Stimulated activated naive CD8-positive, alpha-beta T cell treated with anti-CD3 and anti-CD28 coated beads, Interleukin-15, Interleukin-2, amounts not matched to agents 100 ng/mL and 50 ng/mL, for 24 hours (primary cell): Measurements from ENCODE around the gene TMEM131L.
"Not testable (repeated sequence)": the region's sequence is repeated elsewhere in the genome, so short reads cannot be mapped to it uniquely, and the experiment has no call there.

Experiments used
- H3K27ac Mint-ChIP-seq: one replicate; pipeline ENCODE4 v1.8.0; 2021; ENCODE audit warnings: mild to moderate bottlenecking, mixed read lengths
- H3K27me3 Mint-ChIP-seq: one replicate; pipeline ENCODE4 v1.8.0; 2021; ENCODE audit warnings: mixed read lengths
- H3K36me3 Mint-ChIP-seq: one replicate; pipeline ENCODE4 v1.8.0; 2021; ENCODE audit warnings: low read depth, mixed read lengths
- H3K4me1 Mint-ChIP-seq: one replicate; pipeline ENCODE4 v1.8.0; 2021; ENCODE audit warnings: low read depth, mixed read lengths
- H3K4me3 Mint-ChIP-seq: one replicate; pipeline ENCODE4 v1.8.0; 2021; ENCODE audit warnings: mild to moderate bottlenecking, mixed read lengths
- H3K9me3 Mint-ChIP-seq: one replicate; pipeline ENCODE4 v1.8.0; 2021; ENCODE audit warnings: mixed read lengths

The TMEM131L gene

DNA sequence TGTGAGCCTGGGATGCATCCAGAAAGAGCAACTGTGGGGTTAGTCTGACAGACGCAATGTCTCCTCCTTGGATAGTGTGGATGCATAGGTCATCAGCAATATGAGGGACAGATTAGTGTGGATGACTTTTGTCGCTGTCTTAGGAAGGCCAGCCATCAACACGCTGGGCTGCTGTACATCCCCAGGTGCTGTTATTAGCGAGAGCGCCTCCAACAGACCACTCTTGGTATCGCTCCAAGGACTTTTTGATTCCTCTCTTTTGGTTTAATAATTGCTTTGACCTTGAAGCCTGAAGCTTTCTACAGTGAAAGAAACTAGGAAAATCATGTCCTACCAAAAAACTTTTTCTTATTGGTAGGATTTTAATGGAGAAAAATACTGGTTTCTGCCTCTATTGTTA lies 76.7 kb downstream of the TMEM131L start:
- peaks cover 83% of the 10 kb centered on the region for H3K4me1 Mint-ChIP-seq
- no peaks in the 10 kb centered on the region for H3K27me3 Mint-ChIP-seq
- no peak overlapping the region for H3K27ac Mint-ChIP-seq
- no peaks in the 10 kb centered on the region for H3K9me3 Mint-ChIP-seq
- no peak overlapping the region for H3K4me3 Mint-ChIP-seq
- H3K36me3 Mint-ChIP-seq: peaks cover 44% of the 10 kb centered on the region

- peaks cover 81% of the 10 kb centered on the region for H3K4me1 Mint-ChIP-seq
- H3K27ac Mint-ChIP-seq: no peak overlapping the region
- H3K36me3 Mint-ChIP-seq: peaks cover 43% of the 10 kb centered on the region
- no peak overlapping the region for H3K4me3 Mint-ChIP-seq
- no peaks in the 10 kb centered on the region for H3K27me3 Mint-ChIP-seq
- no peaks in the 10 kb centered on the region for H3K9me3 Mint-ChIP-seq
Observed at GRCh38 chr4:153543351-153543750, 77.2 kb downstream of the TMEM131L start.

GRCh38 chr4:153545822-153546221 lies 79.7 kb downstream of the TMEM131L start:
- no peaks in the 10 kb centered on the region for H3K27me3 Mint-ChIP-seq
- no peak overlapping the region for H3K27ac Mint-ChIP-seq
- H3K9me3 Mint-ChIP-seq: no peaks in the 10 kb centered on the region
- no peak overlapping the region for H3K4me3 Mint-ChIP-seq
- H3K36me3 Mint-ChIP-seq: peaks cover 32% of the 10 kb centered on the region
- peaks cover 76% of the 10 kb centered on the region for H3K4me1 Mint-ChIP-seq

DNA sequence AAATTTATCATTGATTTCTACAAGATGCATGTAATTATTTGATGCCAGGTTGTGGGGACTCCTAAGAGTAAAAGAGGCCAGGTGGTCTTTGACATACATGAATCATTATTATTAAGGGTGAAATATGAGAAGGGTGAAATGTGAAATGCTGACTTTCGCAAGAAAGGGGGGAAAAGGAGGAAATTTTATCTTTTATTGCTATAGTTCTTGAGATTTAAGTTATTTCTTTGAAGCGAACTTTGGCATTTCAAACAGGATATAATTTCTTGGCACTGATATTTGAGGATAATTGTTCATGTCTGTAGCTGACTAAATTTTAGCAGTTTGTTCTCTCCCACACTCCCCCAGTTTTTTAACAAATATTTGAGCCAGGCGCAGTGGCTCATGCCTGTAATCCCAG lies 80.1 kb downstream of the TMEM131L start:
- H3K27me3 Mint-ChIP-seq: no peaks in the 10 kb centered on the region
- no peak overlapping the region for H3K4me3 Mint-ChIP-seq
- H3K9me3 Mint-ChIP-seq: no peaks in the 10 kb centered on the region
- H3K4me1 Mint-ChIP-seq: peaks cover 73% of the 10 kb centered on the region
- H3K27ac Mint-ChIP-seq: peak overlapping the region; percentile 24
- H3K36me3 Mint-ChIP-seq: peaks cover 35% of the 10 kb centered on the region

DNA sequence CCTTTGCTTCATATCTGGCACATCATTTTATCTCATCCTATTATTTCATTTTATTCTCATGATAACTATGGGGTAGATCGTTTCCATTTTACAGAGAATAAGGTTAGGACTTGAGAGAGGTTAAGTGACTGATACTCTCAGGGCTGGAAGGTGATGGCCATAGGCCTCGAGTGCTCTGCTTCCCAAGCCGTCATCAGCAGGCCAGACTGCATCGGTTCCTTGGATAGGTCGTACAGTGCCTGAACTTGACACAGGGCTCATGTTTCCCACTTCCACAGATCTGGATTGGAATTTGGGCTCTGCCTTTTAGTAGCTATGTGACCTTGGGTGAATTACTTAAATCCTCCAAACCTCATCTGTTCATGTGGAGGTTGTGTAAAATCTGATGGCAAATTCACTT lies 81.4 kb downstream of the TMEM131L start:
- Mint-ChIP-seq H3K27ac (peak overlapping the region; percentile 40), H3K4me3 (no peak overlapping the region), H3K27me3 (no peaks in the 10 kb centered on the region), H3K9me3 (no peaks in the 10 kb centered on the region), H3K4me1 (peaks cover 61% of the 10 kb centered on the region), H3K36me3 (peaks cover 33% of the 10 kb centered on the region)

- H3K4me3 Mint-ChIP-seq, H3K9me3 Mint-ChIP-seq, H3K27me3 Mint-ChIP-seq: not testable (repeated sequence)
- H3K4me1 Mint-ChIP-seq: peaks cover 56% of the 10 kb centered on the region
- peaks cover 27% of the 10 kb centered on the region for H3K36me3 Mint-ChIP-seq
- peak overlapping the region; percentile 83 for H3K27ac Mint-ChIP-seq
Observed at GRCh38 chr4:153548907-153549306, 82.7 kb downstream of the TMEM131L start.

- Mint-ChIP-seq H3K9me3 (no peaks in the 10 kb centered on the region), H3K36me3 (peaks cover 25% of the 10 kb centered on the region), H3K27ac (peak overlapping the region; percentile 58)
Observed at GRCh38 chr4:153549405-153549804, 83.2 kb downstream of the TMEM131L start.

DNA sequence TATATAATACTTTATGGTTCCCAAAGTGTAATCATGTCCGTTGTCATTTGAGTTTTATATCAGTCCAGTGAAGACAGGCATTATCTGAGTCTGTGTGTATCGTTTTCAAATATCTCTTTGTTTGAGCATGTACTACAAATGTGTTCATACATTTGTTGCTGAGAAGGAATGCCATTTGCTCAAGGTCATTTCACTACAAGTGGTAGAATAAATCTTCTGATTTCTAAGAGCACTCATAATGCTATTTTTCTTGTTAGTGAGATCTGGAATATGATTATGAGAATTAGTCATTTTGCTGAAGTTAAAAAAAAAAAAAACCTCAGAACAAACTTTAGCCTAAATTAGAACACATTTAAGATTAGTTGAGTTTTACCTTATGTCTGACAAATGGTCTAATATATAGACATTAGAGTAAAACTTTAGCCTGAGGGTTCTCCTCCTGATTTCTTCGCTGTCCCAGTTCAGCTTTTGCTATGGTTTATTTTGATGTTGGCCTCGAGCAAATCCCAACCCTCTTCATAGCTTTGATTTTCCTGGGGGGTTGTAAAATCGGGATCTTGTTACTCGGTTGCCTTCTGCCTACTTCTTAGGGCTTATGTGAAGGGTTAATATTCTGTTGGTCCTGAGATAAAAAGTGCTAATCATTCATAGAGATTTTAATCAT lies 87.1 kb downstream of the TMEM131L start:
- Mint-ChIP-seq H3K4me3 (no peak overlapping the region), H3K4me1 (peaks cover 47% of the 10 kb centered on the region), H3K27ac (peak overlapping the region; percentile 39), H3K36me3 (peaks cover 45% of the 10 kb centered on the region), H3K9me3 (no peaks in the 10 kb centered on the region), H3K27me3 (no peaks in the 10 kb centered on the region)

More at GRCh38 chr4:153549405-153549804, 83.2 kb downstream of the TMEM131L start:
- peaks cover 52% of the 10 kb centered on the region for H3K4me1 Mint-ChIP-seq
- H3K4me3 Mint-ChIP-seq: no peak overlapping the region
- H3K27me3 Mint-ChIP-seq: no peaks in the 10 kb centered on the region

GRCh38 chr4:153553819-153554170 lies 87.6 kb downstream of the TMEM131L start:
- peaks cover 45% of the 10 kb centered on the region for H3K36me3 Mint-ChIP-seq

DNA sequence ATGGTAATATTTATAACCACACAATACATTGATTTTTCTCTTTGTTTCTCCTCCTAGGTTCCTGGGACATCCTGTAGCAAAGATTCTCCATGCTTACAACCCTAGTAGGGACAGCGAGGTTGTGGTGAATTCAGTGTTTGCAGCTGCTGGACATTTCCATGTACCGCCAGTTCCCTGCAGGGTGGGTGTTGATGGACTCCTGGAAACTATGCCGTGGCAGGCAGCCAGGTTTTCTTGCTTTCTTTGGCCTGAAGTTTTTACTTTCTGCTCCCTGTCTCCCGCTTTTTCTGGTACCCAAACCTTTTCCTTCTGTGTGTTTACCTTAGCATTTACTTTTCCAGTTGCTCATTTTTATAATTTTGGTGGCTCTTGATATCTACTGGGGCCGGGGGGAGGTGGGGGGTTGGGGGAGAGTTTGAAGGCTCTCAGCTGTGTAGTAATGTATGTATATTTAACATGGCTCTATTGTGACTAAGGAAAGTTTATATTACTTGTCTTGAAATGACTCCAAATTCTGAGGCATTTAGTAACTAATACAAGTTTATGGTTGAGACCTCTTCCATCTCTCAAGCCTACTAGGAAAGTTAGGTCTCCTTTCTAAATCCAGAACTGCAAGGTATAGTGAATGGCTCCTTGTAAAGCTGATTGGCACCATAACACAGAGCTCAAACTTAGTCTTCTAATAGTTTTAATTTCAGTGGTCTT lies 89.7 kb downstream of the TMEM131L start:
- no peak overlapping the region for H3K27ac Mint-ChIP-seq
- peaks cover 8% of the 10 kb centered on the region for H3K9me3 Mint-ChIP-seq
- no peak overlapping the region for H3K4me3 Mint-ChIP-seq
- H3K27me3 Mint-ChIP-seq: no peaks in the 10 kb centered on the region
- peaks cover 40% of the 10 kb centered on the region for H3K4me1 Mint-ChIP-seq
- H3K36me3 Mint-ChIP-seq: peaks cover 62% of the 10 kb centered on the region

More at GRCh38 chr4:153553819-153554170, 87.6 kb downstream of the TMEM131L start:
- no peaks in the 10 kb centered on the region for H3K27me3 Mint-ChIP-seq
- H3K27ac Mint-ChIP-seq: no peak overlapping the region
- H3K4me3 Mint-ChIP-seq: no peak overlapping the region
- H3K4me1 Mint-ChIP-seq: peaks cover 42% of the 10 kb centered on the region
- no peaks in the 10 kb centered on the region for H3K9me3 Mint-ChIP-seq

GRCh38 chr4:153556435-153556815 lies 90.3 kb downstream of the TMEM131L start:
- peaks cover 63% of the 10 kb centered on the region for H3K36me3 Mint-ChIP-seq
- H3K27ac Mint-ChIP-seq: peak overlapping the region; percentile 70
- no peaks in the 10 kb centered on the region for H3K27me3 Mint-ChIP-seq
- peaks cover 9% of the 10 kb centered on the region for H3K9me3 Mint-ChIP-seq
- H3K4me3 Mint-ChIP-seq: no peak overlapping the region
- peaks cover 43% of the 10 kb centered on the region for H3K4me1 Mint-ChIP-seq

- Mint-ChIP-seq H3K4me1 (peaks cover 56% of the 10 kb centered on the region), H3K36me3 (peaks cover 72% of the 10 kb centered on the region)
Observed at GRCh38 chr4:153560908-153561307, 94.7 kb downstream of the TMEM131L start.

GRCh38 chr4:153564630-153565525 lies 98.7 kb downstream of the TMEM131L start:
- H3K4me3 Mint-ChIP-seq: no peak overlapping the region
- peaks cover 76% of the 10 kb centered on the region for H3K36me3 Mint-ChIP-seq
- H3K27me3 Mint-ChIP-seq: no peaks in the 10 kb centered on the region
- peaks cover 9% of the 10 kb centered on the region for H3K9me3 Mint-ChIP-seq
- peaks cover 73% of the 10 kb centered on the region for H3K4me1 Mint-ChIP-seq
- peak overlapping the region; percentile 65 for H3K27ac Mint-ChIP-seq

More at GRCh38 chr4:153560908-153561307, 94.7 kb downstream of the TMEM131L start:
- Mint-ChIP-seq H3K27ac (no peak overlapping the region), H3K27me3 (no peaks in the 10 kb centered on the region), H3K9me3 (peaks cover 9% of the 10 kb centered on the region), H3K4me3 (no peak overlapping the region)

DNA sequence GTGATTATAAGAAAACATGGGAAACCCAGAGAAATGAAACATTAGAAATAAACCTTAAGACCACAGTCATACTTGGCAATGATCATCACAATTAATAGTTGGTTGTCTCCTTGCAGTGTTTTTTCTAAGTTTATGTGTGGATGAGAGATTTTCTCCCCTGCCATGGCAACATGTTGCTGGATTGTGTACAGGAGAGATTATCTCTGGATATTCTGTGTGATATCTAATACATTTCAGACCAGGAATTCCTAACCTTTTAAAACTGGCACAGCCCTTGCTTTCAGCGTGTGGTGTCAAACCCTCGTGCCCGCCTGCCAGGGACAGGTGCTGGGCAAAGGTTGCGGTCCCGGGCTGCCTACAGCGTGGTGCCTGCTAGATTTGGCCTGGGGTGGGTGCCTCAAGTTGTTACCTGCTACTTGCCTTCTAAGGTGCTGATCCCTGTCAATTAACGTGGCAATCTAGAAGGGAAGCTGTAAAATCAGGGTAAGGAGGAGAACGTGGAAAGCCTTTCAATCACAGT lies 100.5 kb downstream of the TMEM131L start:
- peaks cover 66% of the 10 kb centered on the region for H3K36me3 Mint-ChIP-seq
- no peak overlapping the region for H3K4me3 Mint-ChIP-seq
- peak overlapping the region; percentile 67 for H3K27ac Mint-ChIP-seq
- H3K9me3 Mint-ChIP-seq: no peaks in the 10 kb centered on the region
- peaks cover 74% of the 10 kb centered on the region for H3K4me1 Mint-ChIP-seq
- no peaks in the 10 kb centered on the region for H3K27me3 Mint-ChIP-seq

GRCh38 chr4:153567660-153568059 lies 101.5 kb downstream of the TMEM131L start:
- not testable (repeated sequence) for H3K9me3 Mint-ChIP-seq, H3K4me3 Mint-ChIP-seq, H3K27me3 Mint-ChIP-seq
- Mint-ChIP-seq H3K4me1 (peaks cover 78% of the 10 kb centered on the region), H3K36me3 (peaks cover 68% of the 10 kb centered on the region), H3K27ac (peak overlapping the region; percentile 19)
